ENCODE data around the gene ELL2. TPM values are rescaled to one million over a fixed set of nuclear protein-coding genes. Genes with fewer than 3 reads are reported as not detected.

Gene ELL2
- polyA plus RNA-seq, 1 of the 3 experiments (the other 2 are of a cell fraction): 18.4 TPM

DNA sequence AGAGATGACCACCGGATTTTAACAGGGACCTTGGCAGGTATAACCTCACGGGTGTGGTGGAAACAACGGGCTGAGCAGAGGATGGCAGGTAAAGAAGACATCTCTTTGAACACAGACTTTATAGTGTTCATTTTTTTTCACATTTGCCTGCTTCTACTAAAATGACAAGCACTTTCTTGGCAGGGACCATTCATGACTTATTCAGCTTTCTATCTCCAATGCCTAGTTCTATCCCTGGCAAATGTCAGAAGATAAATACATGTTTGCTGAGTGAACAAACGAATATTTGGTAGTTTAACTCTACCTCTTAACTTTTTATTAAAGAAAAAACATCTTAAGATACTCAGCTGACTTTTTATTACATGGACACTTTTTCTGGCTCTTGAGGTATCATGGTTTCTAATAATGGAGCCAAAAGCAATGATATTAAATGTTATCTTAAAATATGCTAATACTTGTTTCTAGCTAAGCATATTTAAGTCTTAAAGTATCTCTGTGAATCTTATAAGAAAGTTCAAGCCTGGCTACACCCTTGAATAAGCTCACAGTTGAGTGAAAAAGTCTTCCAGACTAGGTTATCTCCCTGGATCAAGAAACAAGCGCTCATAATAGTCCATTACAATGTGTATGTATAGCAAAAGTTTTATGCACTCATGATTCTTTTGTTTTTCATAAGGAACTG is 8.5 kb downstream of the ELL2 start:
- no peak for DNase-seq
- H3F3A ChIP-seq (replicated peaks; ENCODE audit: insufficient read depth): peaks cover 31% of the 10 kb centered on the region
- H3K36me3 ChIP-seq (replicated peaks in 1 of 2; ENCODE audit: control insufficient read depth in 1 of 2, insufficient read depth in 2 of 2, low read length in 1 of 2): peaks cover 4 to 21% of the 10 kb centered on the region in 2 experiments
- peaks cover 0 to 24% of the 10 kb centered on the region in 2 experiments; a peak in 3 of 4 replicates for H3K4me1 ChIP-seq (ENCODE audit: control insufficient read depth in 1 of 2, insufficient read depth in 2 of 2, low read depth in 1 of 2, low read length in 1 of 2)
- no peak for TF ChIP-seq SIN3A (IDR thresholded peaks at IDR 0.05; ENCODE audit: borderline replicate concordance, low read depth, low read length)
- TF ChIP-seq FOXM1 (IDR thresholded peaks at IDR 0.05; ENCODE audit: low read depth): no peak
- no peak for TF ChIP-seq YY1 (IDR thresholded peaks at IDR 0.05; ENCODE audit: low read depth)
- TF ChIP-seq POLR2AphosphoS5 (IDR thresholded peaks at IDR 0.05; ENCODE audit: low read depth, low read length): no peak
- no peak for TF ChIP-seq RFX5 (IDR thresholded peaks at IDR 0.05; ENCODE audit: low read length)
- TF ChIP-seq, protein P1, sequence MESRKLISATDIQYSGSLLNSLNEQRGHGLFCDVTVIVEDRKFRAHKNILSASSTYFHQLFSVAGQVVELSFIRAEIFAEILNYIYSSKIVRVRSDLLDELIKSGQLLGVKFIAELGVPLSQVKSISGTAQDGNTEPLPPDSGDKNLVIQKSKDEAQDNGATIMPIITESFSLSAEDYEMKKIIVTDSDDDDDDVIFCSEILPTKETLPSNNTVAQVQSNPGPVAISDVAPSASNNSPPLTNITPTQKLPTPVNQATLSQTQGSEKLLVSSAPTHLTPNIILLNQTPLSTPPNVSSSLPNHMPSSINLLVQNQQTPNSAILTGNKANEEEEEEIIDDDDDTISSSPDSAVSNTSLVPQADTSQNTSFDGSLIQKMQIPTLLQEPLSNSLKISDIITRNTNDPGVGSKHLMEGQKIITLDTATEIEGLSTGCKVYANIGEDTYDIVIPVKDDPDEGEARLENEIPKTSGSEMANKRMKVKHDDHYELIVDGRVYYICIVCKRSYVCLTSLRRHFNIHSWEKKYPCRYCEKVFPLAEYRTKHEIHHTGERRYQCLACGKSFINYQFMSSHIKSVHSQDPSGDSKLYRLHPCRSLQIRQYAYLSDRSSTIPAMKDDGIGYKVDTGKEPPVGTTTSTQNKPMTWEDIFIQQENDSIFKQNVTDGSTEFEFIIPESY (IDR thresholded peaks at IDR 0.05; ENCODE audit: borderline replicate concordance, low read depth): no peak
- no peak for TF ChIP-seq EP300 (IDR thresholded peaks at IDR 0.05; ENCODE audit: borderline replicate concordance in 1 of 2, low read depth in 1 of 2, low read length in 1 of 2)
- ChIA-PET POLR2A (no interaction called here), CTCF (interaction anchor here (1.2 to 1.6 kb wide), 2 partner anchors 9 to 383 kb away, joined by 4 to 6 read pairs; partner anchors contain the start of gene ELL2)
- no peak overlapping the region for H2AFZ ChIP-seq (ENCODE audit: low read depth)
- no peaks in the 10 kb centered on the region for H3K9me2 ChIP-seq
- peak overlapping the region in 1 of 2 experiments; percentile 25; a peak in 2 of 4 replicates for H3K27ac ChIP-seq (ENCODE audit: low read depth in 2 of 2, low read length in 1 of 2)
- no peaks in the 10 kb centered on the region for H3K9me3 ChIP-seq
- 83% methylated on average over 5 of the region's 5 CpGs for WGBS (ENCODE audit: low lambda C conversion rate)
- H3K4me2 ChIP-seq: peak overlapping the region; percentile 28; the same call in 1 of the 2 replicates
- H4K20me1 ChIP-seq (ENCODE audit: insufficient read depth): peaks cover 91% of the 10 kb centered on the region
- no peak overlapping the region for H3K9ac ChIP-seq
- no peak overlapping the region for H3K4me3 ChIP-seq (ENCODE audit: low read depth in 2 of 2, low read length in 1 of 2)
- peaks cover 99% of the 10 kb centered on the region for H3K79me2 ChIP-seq (ENCODE audit: insufficient read depth)
- no peaks in the 10 kb centered on the region for H3K27me3 ChIP-seq (ENCODE audit: insufficient read depth)

DNA sequence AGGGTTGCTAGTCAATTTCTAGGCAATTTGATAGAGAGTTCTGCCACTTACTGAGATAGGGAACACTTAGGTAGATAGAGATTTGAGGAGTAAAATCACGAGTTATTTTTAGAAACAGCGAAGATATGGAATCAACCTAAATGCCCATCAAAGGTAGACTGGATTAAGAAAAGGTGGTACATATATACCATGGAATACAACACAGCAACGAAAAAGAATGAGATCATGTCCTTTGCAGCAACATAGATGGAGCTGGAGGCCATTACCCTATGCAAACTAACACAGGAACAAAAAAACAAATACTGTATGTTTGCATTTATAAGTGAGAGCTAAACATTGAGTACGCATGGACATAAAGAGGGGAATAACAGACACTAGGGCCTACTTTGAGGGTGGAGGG is 9.7 kb downstream of the ELL2 start:
- Histone ChIP-seq H3F3A (replicated peaks; ENCODE audit: insufficient read depth) (peaks cover 29% of the 10 kb centered on the region), H2AFZ (ENCODE audit: low read depth) (no peak overlapping the region), H4K20me1 (ENCODE audit: insufficient read depth) (peaks cover 92% of the 10 kb centered on the region), H3K27ac (ENCODE audit: low read depth in 2 of 2, low read length in 1 of 2) (no peak overlapping the region), H3K4me2 (no peak overlapping the region), H3K9me2 (no peaks in the 10 kb centered on the region), H3K4me1 (ENCODE audit: control insufficient read depth in 1 of 2, insufficient read depth in 2 of 2, low read depth in 1 of 2, low read length in 1 of 2) (peaks cover 0 to 24% of the 10 kb centered on the region in 2 experiments; a peak in 2 of 4 replicates), H3K9ac (no peak overlapping the region), H3K36me3 (replicated peaks in 1 of 2; ENCODE audit: control insufficient read depth in 1 of 2, insufficient read depth in 2 of 2, low read length in 1 of 2) (peaks cover 4 to 29% of the 10 kb centered on the region in 2 experiments), H3K4me3 (ENCODE audit: low read depth in 2 of 2, low read length in 1 of 2) (no peak overlapping the region), H3K27me3 (ENCODE audit: insufficient read depth) (no peaks in the 10 kb centered on the region), H3K9me3 (no peaks in the 10 kb centered on the region), H3K79me2 (ENCODE audit: insufficient read depth) (peaks cover 99% of the 10 kb centered on the region)
- TF ChIP-seq, protein P2, sequence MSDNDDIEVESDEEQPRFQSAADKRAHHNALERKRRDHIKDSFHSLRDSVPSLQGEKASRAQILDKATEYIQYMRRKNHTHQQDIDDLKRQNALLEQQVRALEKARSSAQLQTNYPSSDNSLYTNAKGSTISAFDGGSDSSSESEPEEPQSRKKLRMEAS (IDR thresholded peaks at IDR 0.05; ENCODE audit: low read depth): no peak
- TF ChIP-seq FOSL2 (IDR thresholded peaks at IDR 0.05; ENCODE audit: borderline replicate concordance, low read depth): no peak
- TF ChIP-seq, protein P3, sequence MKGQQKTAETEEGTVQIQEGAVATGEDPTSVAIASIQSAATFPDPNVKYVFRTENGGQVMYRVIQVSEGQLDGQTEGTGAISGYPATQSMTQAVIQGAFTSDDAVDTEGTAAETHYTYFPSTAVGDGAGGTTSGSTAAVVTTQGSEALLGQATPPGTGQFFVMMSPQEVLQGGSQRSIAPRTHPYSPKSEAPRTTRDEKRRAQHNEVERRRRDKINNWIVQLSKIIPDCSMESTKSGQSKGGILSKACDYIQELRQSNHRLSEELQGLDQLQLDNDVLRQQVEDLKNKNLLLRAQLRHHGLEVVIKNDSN (IDR thresholded peaks at IDR 0.05; ENCODE audit: borderline replicate concordance, low read depth): no peak
- no peak for TF ChIP-seq POLR2AphosphoS5 (IDR thresholded peaks at IDR 0.05; ENCODE audit: low read depth, low read length)
- TF ChIP-seq TAF1 (IDR thresholded peaks at IDR 0.05; ENCODE audit: borderline replicate concordance, low read depth, low read length): no peak
- DNase-seq: no peak
- POLR2A ChIA-PET: no interaction called here
- CTCF ChIA-PET: interaction anchor here (0.9 to 1.6 kb wide), 3 partner anchors 9 to 385 kb away, joined by 3 to 6 read pairs (median 4); partner anchors contain the start of gene ELL2
- 86% methylated on average over 4 of the region's 4 CpGs for WGBS (ENCODE audit: low lambda C conversion rate)

Data from SK-N-SH (cell line).